CD14-positive monocyte (primary cell): ENCODE measurements around the gene KDM6A. TPM values are rescaled to one million over a fixed set of nuclear protein-coding genes. Genes with fewer than 3 reads are reported as not detected.

Experiments
- DNase-seq, 3 donors: peaks; one replicate each; pipeline ENCODE4 v3.0.0-alpha.2; 2011 to 2022
- H2AFZ ChIP-seq: 2 replicates; pipeline ENCODE4 v1.6.0; 2012; ENCODE audit warnings: mild to moderate bottlenecking, low read depth, low read length, inconsistent platforms; ENCODE audit not compliant: insufficient read depth, poor library complexity, severe bottlenecking
- H3K27ac ChIP-seq, 2 donors: 1 replicate in 1 of 2; 2 replicates in 1 of 2; pipeline ENCODE4 v1.5.1; 2012 to 2013; ENCODE audit warnings: low read length in 2 of 2, control low read depth in 1 of 2, inconsistent platforms in 1 of 2, low read depth in 1 of 2, mild to moderate bottlenecking in 1 of 2
- H3K27me3 ChIP-seq, 2 donors: one replicate each; pipeline versions ENCODE4 v1.6.0 to v1.6.1; 2011 to 2013; ENCODE audit warnings: low read length in 2 of 2; ENCODE audit not compliant: control insufficient read depth in 2 of 2, insufficient read depth in 2 of 2
- H3K36me3 ChIP-seq, 2 donors: replicated peaks in 1 of 2; 1 replicate in 1 of 2; 2 replicates in 1 of 2; pipeline versions ENCODE4 v1.5.1 to v1.6.1; 2012 to 2013; ENCODE audit warnings: low read length in 2 of 2, control low read depth in 1 of 2, inconsistent platforms in 1 of 2, mild to moderate bottlenecking in 1 of 2; ENCODE audit not compliant: insufficient read depth in 2 of 2, control insufficient read depth in 1 of 2
- H3K4me1 ChIP-seq, 2 donors: 1 replicate in 1 of 2; 2 replicates in 1 of 2; pipeline versions ENCODE4 v1.5.1 to v1.6.1; 2012 to 2013; ENCODE audit warnings: low read length in 2 of 2, control low read depth in 1 of 2, inconsistent platforms in 1 of 2, mild to moderate bottlenecking in 1 of 2, moderate library complexity in 1 of 2; ENCODE audit not compliant: insufficient read depth in 2 of 2, control insufficient read depth in 1 of 2
- H3K4me2 ChIP-seq: replicated peaks from 2 replicates; pipeline ENCODE3; 2012; ENCODE audit warnings: low read length, moderate library complexity, mild to moderate bottlenecking; ENCODE audit not compliant: poor library complexity, severe bottlenecking; ENCODE audit errors: extremely low read depth
- H3K4me3 ChIP-seq, 3 experiments: fragments of 200-600 bp in 1 of 3; sonication (generic) in 1 of 3; replicated peaks in 1 of 3; 1 replicate in 2 of 3; 2 replicates in 1 of 3; pipeline ENCODE4 v1.5.1; 2011 to 2013; ENCODE audit warnings: low read length in 3 of 3, mild to moderate bottlenecking in 3 of 3, control low read depth in 2 of 3, low read depth in 2 of 3, inconsistent platforms in 1 of 3, moderate library complexity in 1 of 3
- H3K79me2 ChIP-seq: 2 replicates; pipeline ENCODE4 v1.6.0; 2012; ENCODE audit warnings: mild to moderate bottlenecking, control low read depth, inconsistent platforms, low read length, moderate library complexity; ENCODE audit not compliant: insufficient read depth
- H3K9ac ChIP-seq: 2 replicates; pipeline ENCODE4 v1.6.0; 2017; ENCODE audit warnings: low read length, mild to moderate bottlenecking; ENCODE audit not compliant: insufficient read depth, poor library complexity, severe bottlenecking
- H3K9me3 ChIP-seq, 2 donors: replicated peaks in 1 of 2; 1 replicate in 1 of 2; 2 replicates in 1 of 2; pipeline versions ENCODE4 v1.5.1 to v1.6.1; 2012 to 2013; ENCODE audit warnings: low read length in 2 of 2, control low read depth in 1 of 2; ENCODE audit not compliant: control insufficient read depth in 1 of 2, insufficient read depth in 1 of 2
- H4K20me1 ChIP-seq: 2 replicates; pipeline ENCODE4 v1.6.0; 2012; ENCODE audit warnings: mild to moderate bottlenecking, low read length, control low read depth, moderate library complexity; ENCODE audit not compliant: insufficient read depth
- H3K27ac Mint-ChIP-seq, 7 donors: one replicate each; pipeline ENCODE4 v1.8.0; 2020; ENCODE audit warnings: mild to moderate bottlenecking in 7 of 7, mixed read lengths in 7 of 7, moderate library complexity in 6 of 7, inconsistent platforms in 2 of 7
- H3K27me3 Mint-ChIP-seq, 3 donors: one replicate each; pipeline ENCODE4 v1.8.0; 2021 to 2022; ENCODE audit warnings: low read depth in 3 of 3, mild to moderate bottlenecking in 3 of 3, mixed read lengths in 3 of 3, moderate library complexity in 3 of 3, inconsistent platforms in 1 of 3
- H3K36me3 Mint-ChIP-seq, 2 donors: one replicate each; pipeline ENCODE4 v1.8.0; 2020; ENCODE audit warnings: mixed read lengths in 2 of 2, inconsistent platforms in 1 of 2, mild to moderate bottlenecking in 1 of 2
- H3K4me1 Mint-ChIP-seq: one replicate; pipeline ENCODE4 v1.8.0; 2020; ENCODE audit warnings: mild to moderate bottlenecking, mixed read lengths
- H3K4me3 Mint-ChIP-seq, 2 donors: one replicate each; pipeline ENCODE4 v1.8.0; 2020; ENCODE audit warnings: mild to moderate bottlenecking in 2 of 2, mixed read lengths in 2 of 2, moderate library complexity in 1 of 2
- H3K9me3 Mint-ChIP-seq, 7 donors: one replicate each; pipeline ENCODE4 v1.8.0; 2020 to 2022; ENCODE audit warnings: mixed read lengths in 7 of 7, mild to moderate bottlenecking in 6 of 7, moderate library complexity in 6 of 7, inconsistent platforms in 2 of 7
- WGBS: methylation state at CpG from one replicate; pipeline ENCODE4 v1.1.5; 2013; ENCODE audit warnings: missing lambda C conversion rate; ENCODE audit not compliant: insufficient coverage; 5-methylcytosine and 5-hydroxymethylcytosine counted together
- intact Hi-C, 2 donors: fragments of 100-400 bp; cut with micrococcal nuclease; formaldehyde crosslinking; loops; one replicate each; pipeline versions ENCODE4 v1.15.0 to v1.15.1; 2023
- polyA plus RNA-seq, 3 donors: library from polyadenylated mRNA; depleted of rRNA in 1 of 3; unstranded in 2 of 3; stranded (reverse) in 1 of 3; fragments of 300-500 nt in 2 of 3; fragments of >200 nt in 1 of 3; fragmentation: Illumina TruSeq in 2 of 3; gene quantifications; 1 replicate in 2 of 3; 2 replicates in 1 of 3; pipeline ENCODE4 v1.2.3, GENCODE V29; 2012 to 2021
- TF ChIP-seq, protein P1 (sequence below): fragments of 200-600 bp; IDR thresholded peaks from one replicate; pipeline ENCODE4 v1.8.0; 2022; ENCODE audit warnings: antibody characterized with exemption, mild to moderate bottlenecking

KDM6A gene
- polyA plus RNA-seq, 3 donors = 7.6 to 35.0 (median 13.8) TPM

DNA sequence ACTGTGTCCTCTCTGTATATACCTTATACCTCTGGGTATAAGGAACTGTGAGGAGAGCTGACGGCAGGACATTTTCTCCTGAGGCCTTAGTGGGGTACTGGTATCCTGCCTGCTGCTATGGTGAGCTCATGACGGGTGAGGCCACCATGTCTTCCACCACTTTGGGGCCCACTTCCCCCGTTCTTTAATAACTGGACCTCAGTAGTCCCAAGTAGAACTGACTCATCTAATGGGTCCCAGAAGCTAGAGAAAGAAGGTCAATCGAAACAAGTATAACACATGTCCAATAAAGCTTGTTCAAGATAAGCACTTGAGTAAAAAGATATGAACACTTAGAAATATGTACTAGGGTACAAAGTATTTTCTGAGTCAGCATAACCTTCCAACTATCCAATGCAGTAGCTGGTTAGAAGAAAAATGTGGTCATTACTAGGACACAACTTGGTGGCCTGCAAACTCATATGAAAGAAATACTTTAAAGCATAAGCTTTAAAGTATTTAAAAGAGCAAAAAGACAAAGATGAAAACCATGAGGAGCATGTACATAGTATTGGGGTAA, 256.0 kb downstream of the KDM6A start:
- Histone ChIP-seq H3K79me2 (no peaks in the 10 kb centered on the region), H3K4me1 (no peaks in the 10 kb centered on the region), H3K27ac (no peak overlapping the region), H3K4me2 (no peak overlapping the region), H3K4me3 (no peak overlapping the region), H3K36me3 (no peaks in the 10 kb centered on the region), H3K9ac (no peak overlapping the region), H3K9me3 (no peaks in the 10 kb centered on the region), H2AFZ (no peak overlapping the region), H3K27me3 (no peaks in the 10 kb centered on the region), H4K20me1 (no peaks in the 10 kb centered on the region)
- TF ChIP-seq, protein P1, sequence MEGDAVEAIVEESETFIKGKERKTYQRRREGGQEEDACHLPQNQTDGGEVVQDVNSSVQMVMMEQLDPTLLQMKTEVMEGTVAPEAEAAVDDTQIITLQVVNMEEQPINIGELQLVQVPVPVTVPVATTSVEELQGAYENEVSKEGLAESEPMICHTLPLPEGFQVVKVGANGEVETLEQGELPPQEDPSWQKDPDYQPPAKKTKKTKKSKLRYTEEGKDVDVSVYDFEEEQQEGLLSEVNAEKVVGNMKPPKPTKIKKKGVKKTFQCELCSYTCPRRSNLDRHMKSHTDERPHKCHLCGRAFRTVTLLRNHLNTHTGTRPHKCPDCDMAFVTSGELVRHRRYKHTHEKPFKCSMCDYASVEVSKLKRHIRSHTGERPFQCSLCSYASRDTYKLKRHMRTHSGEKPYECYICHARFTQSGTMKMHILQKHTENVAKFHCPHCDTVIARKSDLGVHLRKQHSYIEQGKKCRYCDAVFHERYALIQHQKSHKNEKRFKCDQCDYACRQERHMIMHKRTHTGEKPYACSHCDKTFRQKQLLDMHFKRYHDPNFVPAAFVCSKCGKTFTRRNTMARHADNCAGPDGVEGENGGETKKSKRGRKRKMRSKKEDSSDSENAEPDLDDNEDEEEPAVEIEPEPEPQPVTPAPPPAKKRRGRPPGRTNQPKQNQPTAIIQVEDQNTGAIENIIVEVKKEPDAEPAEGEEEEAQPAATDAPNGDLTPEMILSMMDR = no peak
- H3K36me3 Mint-ChIP-seq = no peaks in the 10 kb centered on the region
- no peaks in the 10 kb centered on the region for H3K4me1 Mint-ChIP-seq
- peaks cover 0 to 18% (median 10%) of the 10 kb centered on the region in 7 donors for H3K9me3 Mint-ChIP-seq
- no CpG with 5 or more reads among the region's 4 CpGs for WGBS
- H3K4me3 Mint-ChIP-seq = no peak overlapping the region
- intact Hi-C loops = no loop called here
- H3K27ac Mint-ChIP-seq = no peak overlapping the region
- DNase-seq = no peak
- peaks cover 0 to 4% (median 1%) of the 10 kb centered on the region in 3 donors for H3K27me3 Mint-ChIP-seq

DNA sequence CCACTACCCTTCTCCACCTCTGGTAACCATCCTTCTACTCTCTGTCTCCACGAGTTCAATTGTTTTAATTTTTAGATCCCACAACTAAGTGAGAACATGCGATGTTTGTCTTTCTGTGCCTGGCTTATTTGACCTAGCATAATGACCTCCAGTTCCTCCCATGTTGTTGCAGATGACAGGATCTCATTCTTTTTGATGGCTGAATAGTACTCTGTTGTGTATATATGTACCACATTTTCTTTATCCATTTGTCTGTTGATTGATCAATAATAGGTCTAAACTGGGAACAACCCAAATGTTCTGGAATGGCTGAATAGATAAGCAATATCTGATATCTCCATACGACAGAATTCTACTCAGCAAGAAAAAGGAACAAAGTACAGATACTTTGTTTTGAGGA, 260.5 kb downstream of the KDM6A start:
- H3K4me3 Mint-ChIP-seq = no peak overlapping the region
- Histone ChIP-seq H4K20me1 (no peaks in the 10 kb centered on the region), H3K27ac (no peak overlapping the region), H3K79me2 (no peaks in the 10 kb centered on the region), H3K27me3 (no peaks in the 10 kb centered on the region), H3K9ac (no peak overlapping the region), H2AFZ (no peak overlapping the region), H3K4me3 (no peak overlapping the region), H3K36me3 (no peaks in the 10 kb centered on the region), H3K4me2 (no peak overlapping the region), H3K4me1 (no peaks in the 10 kb centered on the region), H3K9me3 (no peaks in the 10 kb centered on the region)
- H3K27ac Mint-ChIP-seq = no peak overlapping the region
- H3K27me3 Mint-ChIP-seq = peaks cover 0 to 1% (median 0%) of the 10 kb centered on the region in 3 donors
- no peak for DNase-seq
- H3K4me1 Mint-ChIP-seq = no peaks in the 10 kb centered on the region
- peaks cover 2 to 12% (median 4%) of the 10 kb centered on the region in 7 donors for H3K9me3 Mint-ChIP-seq
- H3K36me3 Mint-ChIP-seq = no peaks in the 10 kb centered on the region
- intact Hi-C loops = no loop called here
- TF ChIP-seq, protein P1 = no peak
- 100% methylated on average over 1 of the region's 3 CpGs for WGBS
